GM12892 (cell line): ENCODE data around the gene ME2.
"Not testable (repeated sequence)": the region's sequence is repeated elsewhere in the genome, so short reads cannot be mapped to it uniquely, and the experiment has no call there.

Experiments used
- DNase-seq: peaks from one replicate; pipeline ENCODE4 v3.0.0; 2011; ENCODE audit not compliant: insufficient read length
- FAIRE-seq: peaks from 2 replicates; lab custom pipeline; 2011; peaks lifted over from hg19 to GRCh38; lab: Jason Lieb, UNC
- POLR2A ChIP-seq: IDR thresholded peaks from 2 replicates; pipeline ENCODE4 v1.6.1; 2011; ENCODE audit warnings: low read depth, low read length, control low read depth
- POLR2AphosphoS5 ChIP-seq: IDR thresholded peaks from 2 replicates; pipeline ENCODE4 v1.6.1; 2011; ENCODE audit warnings: low read depth, low read length, control low read depth
- TAF1 ChIP-seq: IDR thresholded peaks from 2 replicates; pipeline ENCODE4 v1.6.1; 2011; ENCODE audit warnings: low read depth, mild to moderate bottlenecking, control low read depth, low read length, borderline replicate concordance

The ME2 gene

DNA sequence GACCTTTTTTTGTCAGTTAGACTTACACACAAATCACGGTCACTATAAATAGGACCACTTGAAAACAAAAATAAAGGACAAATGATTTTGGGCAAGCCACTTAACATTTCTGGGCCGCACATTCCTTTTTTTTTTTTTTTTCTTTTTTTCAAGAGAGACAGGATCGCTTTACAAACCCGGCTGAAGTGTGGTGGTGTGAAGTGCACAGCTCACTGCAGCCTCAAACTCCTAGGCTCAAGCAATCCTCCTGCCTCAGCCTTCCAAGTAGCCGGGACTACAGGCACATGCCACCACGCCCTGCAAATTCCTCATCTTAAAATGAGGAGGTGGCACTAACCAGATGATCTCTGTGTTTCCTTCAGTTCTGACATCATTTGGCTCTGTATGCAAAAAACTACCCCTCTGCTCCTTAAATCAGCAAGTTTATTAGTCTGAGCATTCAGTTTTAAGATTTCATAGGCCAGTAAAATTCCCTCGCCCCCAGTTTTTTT, 30.8 kb upstream of the ME2 start:
- DNase-seq (no peak), FAIRE-seq (no peak)
- TF ChIP-seq POLR2A: no peak

DNA sequence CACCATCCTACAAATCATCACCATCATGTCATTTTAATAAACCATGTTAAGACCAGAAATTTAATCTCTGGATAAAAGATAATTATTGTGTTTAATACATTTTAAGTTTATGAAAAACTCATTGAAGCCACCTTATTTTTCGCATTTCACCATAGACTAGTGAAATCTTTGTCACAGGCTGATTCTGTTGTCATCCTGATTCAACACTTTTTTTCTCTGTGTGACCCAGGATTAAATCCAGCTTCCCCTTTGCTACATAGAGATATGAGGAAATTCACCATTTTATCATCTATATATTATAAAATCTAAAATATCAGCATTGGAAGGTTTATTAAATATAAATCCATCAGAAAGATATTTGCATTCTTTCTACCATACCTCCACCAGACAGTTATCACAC, 29.9 kb upstream of the ME2 start:
- FAIRE-seq (no peak), DNase-seq (no peak)
- TF ChIP-seq POLR2A: no peak
- TF ChIP-seq TAF1: no peak
- TF ChIP-seq POLR2AphosphoS5: no peak

DNA sequence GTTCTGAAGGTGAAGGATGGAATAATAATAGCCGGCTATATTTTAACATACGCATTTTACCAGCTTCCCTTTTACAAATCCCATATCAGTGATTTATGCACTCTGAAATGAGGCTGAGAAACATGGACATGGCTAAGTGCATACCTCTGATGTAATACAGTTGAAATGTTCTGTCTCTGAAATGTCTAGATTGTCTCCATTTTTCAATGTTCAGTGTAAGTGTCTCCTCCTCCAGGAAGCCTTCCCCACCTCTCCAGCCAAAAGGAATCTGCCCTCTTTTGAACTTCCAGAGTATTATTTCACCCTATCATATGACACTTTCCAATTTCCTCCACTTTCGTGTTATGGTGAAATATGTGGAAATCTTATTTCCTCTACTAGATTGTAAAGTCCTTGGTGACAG, 29.5 kb upstream of the ME2 start:
- no peak for TF ChIP-seq POLR2A
- FAIRE-seq: peak; percentile 17
- no peak for DNase-seq

DNA sequence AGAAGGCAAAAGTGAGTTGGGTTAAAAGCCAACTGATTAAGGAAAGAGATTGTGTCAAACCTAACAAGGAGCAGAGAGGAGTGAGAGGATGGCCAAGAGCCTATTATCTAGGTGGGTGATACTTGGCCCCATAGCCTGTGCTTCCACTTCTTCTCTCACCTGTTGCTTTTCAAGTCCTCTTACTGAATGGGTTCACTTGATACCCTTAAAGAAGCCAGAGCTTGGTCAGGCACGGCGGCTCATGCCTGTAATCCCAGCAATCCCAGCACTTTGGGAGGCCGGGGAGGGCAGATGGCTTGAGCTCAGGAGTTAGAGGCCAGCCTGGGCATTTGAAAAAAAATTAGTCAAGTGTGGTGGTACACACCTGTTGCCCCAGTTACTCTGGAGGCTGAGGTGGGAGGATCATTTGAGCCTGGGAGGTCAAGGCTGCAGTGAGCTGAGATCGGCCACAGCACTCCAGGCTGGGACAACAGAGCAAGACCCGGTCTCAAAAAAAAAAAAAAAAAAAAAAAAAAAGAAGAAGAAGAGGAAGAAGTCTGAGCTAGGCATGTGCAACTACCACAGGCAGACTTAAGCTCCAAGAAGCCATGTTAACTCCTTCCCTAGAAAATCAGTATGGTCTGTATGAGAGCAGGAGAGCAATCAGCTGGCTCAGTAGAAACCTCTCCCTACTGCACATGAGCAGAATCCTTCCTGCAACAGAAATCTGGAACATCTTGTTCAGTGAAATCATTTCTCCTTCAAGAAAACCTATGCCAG, 28.4 kb upstream of the ME2 start:
- no peak for TF ChIP-seq POLR2AphosphoS5
- no peak for TF ChIP-seq TAF1
- no peak for TF ChIP-seq POLR2A
- no peak for FAIRE-seq
- DNase-seq: no peak

DNA sequence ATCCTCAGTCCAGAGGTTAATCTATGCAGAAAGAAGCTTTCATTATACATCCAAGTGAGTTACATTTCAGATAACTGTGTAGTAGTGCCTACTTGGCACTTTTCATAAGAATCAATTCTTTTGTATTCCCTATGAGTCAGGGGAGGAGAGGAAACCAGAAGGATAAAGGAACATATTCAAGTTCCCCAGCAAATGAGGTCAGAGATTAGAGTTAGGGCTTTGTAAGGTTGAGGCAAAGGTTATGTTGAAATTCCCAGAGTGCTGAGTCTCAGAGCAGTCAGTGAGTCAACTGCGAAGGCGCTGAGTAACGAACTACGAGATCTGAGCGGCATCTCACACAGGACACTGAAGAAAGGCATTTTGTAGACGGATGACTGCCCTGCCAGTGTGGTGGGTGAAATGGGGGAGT, 25.1 kb upstream of the ME2 start:
- FAIRE-seq: no peak
- no peak for DNase-seq
- TF ChIP-seq POLR2AphosphoS5 (no peak), TAF1 (no peak), POLR2A (no peak)

DNA sequence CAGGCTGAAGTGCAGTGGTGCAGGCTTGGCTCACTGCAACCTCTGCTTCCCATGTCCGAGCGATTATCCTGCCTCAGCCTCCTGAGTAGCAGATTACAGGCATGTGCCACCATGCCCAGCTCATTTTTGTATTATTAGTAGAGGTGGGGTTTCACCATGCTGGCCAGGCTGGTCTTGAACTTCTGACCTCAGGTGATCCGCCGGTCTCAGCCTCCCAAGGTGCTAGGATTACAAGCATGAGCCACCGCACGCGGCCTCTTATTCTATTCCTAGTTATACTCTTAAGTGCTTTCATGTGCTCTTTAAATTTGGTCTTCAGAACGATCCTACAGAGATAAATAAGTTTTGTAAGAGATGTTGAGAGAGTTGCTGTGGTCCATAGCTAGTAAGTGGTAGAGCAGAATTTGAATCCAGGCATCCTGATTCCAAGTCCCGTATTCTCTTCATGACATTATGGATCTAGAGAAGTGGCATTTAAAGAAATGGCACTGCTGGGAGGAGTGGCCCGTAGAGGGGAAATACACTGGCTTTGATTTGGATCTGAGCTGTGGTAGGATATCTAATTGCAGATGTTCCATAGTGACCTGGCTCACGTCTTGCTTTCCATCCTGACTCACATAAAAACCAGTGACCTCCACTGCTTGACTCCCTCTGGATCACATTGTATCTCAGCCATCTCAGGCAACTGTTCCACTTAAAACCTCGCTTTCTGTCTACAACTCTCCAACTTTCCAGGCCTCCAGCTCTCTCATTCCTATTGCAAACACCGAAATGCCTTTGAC, 22.8 kb upstream of the ME2 start:
- DNase-seq (no peak), FAIRE-seq (no peak)
- TF ChIP-seq POLR2A (no peak), TAF1 (no peak), POLR2AphosphoS5 (no peak)

DNA sequence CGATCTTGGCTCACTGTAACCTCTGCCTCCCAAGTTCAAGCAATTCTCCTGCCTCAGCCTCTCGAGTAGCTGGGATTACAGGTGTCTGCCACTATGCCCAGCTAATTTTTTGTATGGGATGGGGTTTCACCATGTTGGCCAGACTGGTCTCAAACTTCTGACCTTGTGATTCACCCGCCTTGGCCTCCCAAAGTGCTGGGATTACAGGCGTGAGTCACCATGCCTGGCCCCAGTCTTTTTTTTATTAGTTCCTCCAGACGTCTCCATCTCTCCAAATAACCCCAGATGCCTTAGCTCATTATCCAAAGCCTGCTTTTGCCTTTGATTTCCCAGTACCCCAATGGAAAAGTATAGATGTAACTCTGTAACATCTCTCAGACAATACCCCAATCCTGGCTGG, 21.8 kb upstream of the ME2 start:
- not testable (repeated sequence) for FAIRE-seq, DNase-seq

DNA sequence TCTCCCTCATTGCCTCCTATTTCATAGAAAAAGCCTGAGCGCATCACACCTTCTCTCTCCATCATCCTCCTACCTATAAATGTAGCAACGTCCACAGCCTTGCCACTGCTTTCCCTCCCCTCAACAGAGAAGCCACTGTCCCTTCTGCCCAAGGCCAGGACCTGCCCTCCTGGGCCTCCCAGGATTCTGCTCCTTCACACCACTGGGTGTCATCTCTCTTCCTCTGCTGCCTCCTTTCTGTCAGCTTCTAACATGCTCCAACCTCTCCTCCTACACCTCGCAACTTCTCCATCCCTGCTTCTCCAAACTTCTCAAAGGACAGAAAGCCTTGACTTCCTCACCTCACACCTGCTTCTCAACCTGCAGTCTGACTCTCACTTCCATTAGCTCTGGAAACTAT, 21.2 kb upstream of the ME2 start:
- DNase-seq (no peak), FAIRE-seq (no peak)
- TF ChIP-seq POLR2A: no peak
- no peak for TF ChIP-seq POLR2AphosphoS5
- TF ChIP-seq TAF1: no peak

DNA sequence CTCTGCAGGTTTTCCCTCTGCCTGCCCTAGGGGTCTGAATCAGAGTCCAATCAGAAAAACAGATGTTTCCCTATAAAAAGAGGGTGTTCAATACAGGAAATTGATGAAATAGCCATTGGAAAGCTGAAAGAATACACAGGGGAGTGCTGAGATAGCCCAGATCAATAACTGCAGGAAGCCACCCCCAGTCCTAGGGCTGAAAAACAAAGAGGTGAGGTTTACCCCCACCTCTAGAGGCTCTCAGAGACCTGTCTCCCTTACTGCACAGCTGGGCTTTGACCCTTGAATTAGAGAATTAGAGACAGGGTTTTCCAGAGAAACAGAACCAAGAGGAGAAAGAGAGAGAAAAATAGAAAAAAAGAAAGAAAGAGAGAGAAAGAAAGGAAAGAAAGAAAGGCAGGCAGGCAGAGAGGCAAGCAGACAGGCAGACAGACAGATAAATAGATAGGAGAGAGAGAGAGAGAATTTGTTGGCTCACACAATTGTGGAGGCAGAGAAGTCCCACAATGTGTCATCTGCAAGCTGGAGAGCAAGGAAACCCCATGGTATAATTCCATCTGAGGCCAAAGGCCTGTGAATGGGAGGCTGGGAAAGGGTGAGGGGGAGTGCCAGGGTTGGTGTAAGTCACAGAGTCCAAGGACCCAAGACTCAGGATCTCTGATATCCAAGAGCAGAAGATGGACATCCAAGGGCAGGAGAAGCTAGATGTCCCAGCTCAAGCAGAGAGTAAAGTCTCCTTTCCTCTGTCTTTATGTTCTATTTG, 18.9 kb upstream of the ME2 start:
- FAIRE-seq (no peak), DNase-seq (no peak)
- TF ChIP-seq TAF1: no peak

DNA sequence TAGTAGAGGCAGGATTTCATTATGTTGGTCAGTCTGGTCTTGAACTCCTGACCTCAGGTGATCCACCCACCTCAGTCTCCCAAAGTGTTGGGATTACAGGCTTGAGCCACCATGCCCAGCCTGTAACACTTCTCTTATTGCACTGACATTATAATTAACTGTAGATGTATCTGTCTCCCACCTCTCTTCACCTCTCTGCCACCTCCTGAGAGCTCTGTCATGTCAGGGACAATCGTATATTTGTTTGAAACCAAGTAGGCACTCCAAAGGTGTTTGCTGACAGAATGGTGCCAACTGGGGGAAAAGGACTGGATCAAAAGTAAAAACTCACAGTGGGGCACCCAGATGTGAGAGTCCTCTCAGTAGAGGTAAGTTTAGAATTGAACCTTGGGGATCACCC, 17.3 kb upstream of the ME2 start:
- DNase-seq (no peak), FAIRE-seq (no peak)
- TF ChIP-seq TAF1 (no peak), POLR2AphosphoS5 (no peak), POLR2A (no peak)

DNA sequence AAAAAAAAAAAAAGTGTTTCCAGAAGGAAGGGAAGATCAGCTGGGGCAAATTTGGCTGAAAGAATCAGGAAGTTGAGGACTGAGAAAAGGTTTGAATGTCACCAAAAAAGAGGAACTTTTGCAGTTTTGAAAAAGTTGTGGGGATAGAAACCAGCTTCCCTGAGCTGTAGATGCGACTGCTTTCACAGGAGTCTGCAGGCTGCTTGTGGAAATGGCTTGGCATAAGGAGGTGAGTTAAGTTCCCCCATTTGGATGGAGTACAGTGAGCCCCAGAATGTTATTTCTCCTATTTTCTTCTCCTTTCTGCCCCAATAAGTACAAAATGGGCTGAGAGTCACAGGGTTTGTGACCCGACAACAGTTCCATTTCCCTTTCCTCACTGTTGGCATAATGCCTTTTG, 16.5 kb upstream of the ME2 start:
- no peak for DNase-seq
- no peak for TF ChIP-seq POLR2AphosphoS5
- no peak for TF ChIP-seq TAF1
- no peak for TF ChIP-seq POLR2A
- no peak for FAIRE-seq
